Measurements from ENCODE around the gene KIRREL1. TPM values are rescaled to one million over a fixed set of nuclear protein-coding genes. Genes with fewer than 3 reads are reported as not detected.

KIRREL1 gene
- total RNA-seq, 2 experiments from 2014 or later = not detected

DNA sequence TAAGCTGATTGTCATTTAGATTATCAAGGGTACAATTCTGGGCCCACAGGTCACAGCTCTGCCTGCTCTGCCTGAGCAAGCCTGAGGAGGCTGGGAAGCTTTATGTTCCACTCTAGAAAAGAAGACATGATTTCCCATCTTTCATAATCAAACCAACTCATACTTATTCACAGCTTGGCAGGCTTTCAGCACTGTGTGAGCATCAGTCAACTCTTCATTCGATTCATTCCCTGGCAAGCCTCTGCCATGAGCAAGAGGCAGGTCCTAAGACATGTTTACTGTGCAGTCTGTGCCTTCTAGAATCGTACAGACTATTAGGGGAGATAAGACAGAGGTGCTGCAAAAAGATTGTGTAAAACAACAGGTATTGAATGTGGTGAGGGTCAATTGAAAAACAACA is 24.5 kb upstream of the KIRREL1 start:
- H3K4me3 Mint-ChIP-seq = no peak overlapping the region
- H3K27me3 ChIP-seq (ENCODE audit: control insufficient read depth in 1 of 2, insufficient read depth in 2 of 2, low read length in 2 of 2) = peaks cover 0 to 2% of the 10 kb centered on the region in 2 experiments
- CTCF ChIA-PET = no interaction called here

GRCh38 chr1:157969697-157970485 is 23.6 kb upstream of the KIRREL1 start:
- TF ChIP-seq, protein P1, sequence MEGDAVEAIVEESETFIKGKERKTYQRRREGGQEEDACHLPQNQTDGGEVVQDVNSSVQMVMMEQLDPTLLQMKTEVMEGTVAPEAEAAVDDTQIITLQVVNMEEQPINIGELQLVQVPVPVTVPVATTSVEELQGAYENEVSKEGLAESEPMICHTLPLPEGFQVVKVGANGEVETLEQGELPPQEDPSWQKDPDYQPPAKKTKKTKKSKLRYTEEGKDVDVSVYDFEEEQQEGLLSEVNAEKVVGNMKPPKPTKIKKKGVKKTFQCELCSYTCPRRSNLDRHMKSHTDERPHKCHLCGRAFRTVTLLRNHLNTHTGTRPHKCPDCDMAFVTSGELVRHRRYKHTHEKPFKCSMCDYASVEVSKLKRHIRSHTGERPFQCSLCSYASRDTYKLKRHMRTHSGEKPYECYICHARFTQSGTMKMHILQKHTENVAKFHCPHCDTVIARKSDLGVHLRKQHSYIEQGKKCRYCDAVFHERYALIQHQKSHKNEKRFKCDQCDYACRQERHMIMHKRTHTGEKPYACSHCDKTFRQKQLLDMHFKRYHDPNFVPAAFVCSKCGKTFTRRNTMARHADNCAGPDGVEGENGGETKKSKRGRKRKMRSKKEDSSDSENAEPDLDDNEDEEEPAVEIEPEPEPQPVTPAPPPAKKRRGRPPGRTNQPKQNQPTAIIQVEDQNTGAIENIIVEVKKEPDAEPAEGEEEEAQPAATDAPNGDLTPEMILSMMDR (IDR thresholded peaks at IDR 0.05) = peak; percentile 34
- Histone ChIP-seq H3K4me3 (ENCODE audit: low read length) (no peak overlapping the region), H3K27me3 (ENCODE audit: control insufficient read depth in 1 of 2, insufficient read depth in 2 of 2, low read length in 2 of 2) (no peaks in the 10 kb centered on the region), H3K36me3 (ENCODE audit: insufficient read depth, low read length) (no peaks in the 10 kb centered on the region), H3K9me3 (ENCODE audit: control insufficient read depth in 1 of 2, insufficient read depth in 1 of 2, low read length in 2 of 2) (peaks cover 0 to 4% of the 10 kb centered on the region in 2 experiments), H3K27ac (ENCODE audit: low read depth in 1 of 2, low read length in 2 of 2) (no peak overlapping the region), H3K4me1 (ENCODE audit: insufficient read depth, low read length) (no peaks in the 10 kb centered on the region)
- ATAC-seq (ENCODE audit: poor library complexity) = no peak
- peak in 1 of 14 experiments; percentile 19 for DNase-seq
- Mint-ChIP-seq H3K4me3 (no peak overlapping the region), H3K36me3 (ENCODE audit: low read depth) (no peaks in the 10 kb centered on the region), H3K9me3 (no peaks in the 10 kb centered on the region), H3K27ac (no peak overlapping the region), H3K4me1 (ENCODE audit: low read depth) (no peaks in the 10 kb centered on the region), H3K27me3 (peaks cover 18% of the 10 kb centered on the region)
- intact Hi-C loops (cut with DNase I, micrococcal nuclease) = loop anchor here in 1 of 2 experiments (10.0 kb wide), 1 partner anchor 1025 kb away; no protein-coding TSS in a partner anchor
- ChIA-PET POLR2A (no interaction called here), CTCF (no interaction called here)

More for the DNA sequence above, 24.5 kb upstream of the KIRREL1 start:
- DNase-seq (no peak), ATAC-seq (ENCODE audit: poor library complexity) (no peak)
- no peaks in the 10 kb centered on the region for H3K36me3 ChIP-seq (ENCODE audit: insufficient read depth, low read length)
- no peak overlapping the region for H3K4me3 ChIP-seq (ENCODE audit: low read length)
- Mint-ChIP-seq H3K9me3 (no peaks in the 10 kb centered on the region), H3K27me3 (peaks cover 16% of the 10 kb centered on the region), H3K27ac (no peak overlapping the region), H3K4me1 (ENCODE audit: low read depth) (no peaks in the 10 kb centered on the region), H3K36me3 (ENCODE audit: low read depth) (no peaks in the 10 kb centered on the region)
- H3K27ac ChIP-seq (ENCODE audit: low read depth in 1 of 2, low read length in 2 of 2) = no peak overlapping the region
- H3K9me3 ChIP-seq (ENCODE audit: control insufficient read depth in 1 of 2, insufficient read depth in 1 of 2, low read length in 2 of 2) = peaks cover 0 to 4% of the 10 kb centered on the region in 2 experiments
- no peaks in the 10 kb centered on the region for H3K4me1 ChIP-seq (ENCODE audit: insufficient read depth, low read length)
- TF ChIP-seq, protein P1 (IDR thresholded peaks at IDR 0.05) = no peak
- intact Hi-C loops (cut with DNase I, micrococcal nuclease) = loop anchor here in 1 of 2 experiments (10.0 kb wide), 1 partner anchor 1026 kb away; no protein-coding TSS in a partner anchor
- POLR2A ChIA-PET = no interaction called here

- ATAC-seq (ENCODE audit: poor library complexity) (no peak), DNase-seq (no peak)
- no peaks in the 10 kb centered on the region for H3K9me3 Mint-ChIP-seq
- no peaks in the 10 kb centered on the region for H3K4me1 Mint-ChIP-seq (ENCODE audit: low read depth)
- H3K4me3 Mint-ChIP-seq = no peak overlapping the region
- POLR2A ChIA-PET = no interaction called here
- H3K27ac ChIP-seq (ENCODE audit: low read depth in 1 of 2, low read length in 2 of 2) = no peak overlapping the region
- H3K27me3 ChIP-seq (ENCODE audit: control insufficient read depth in 1 of 2, insufficient read depth in 2 of 2, low read length in 2 of 2) = peaks cover 0 to 3% of the 10 kb centered on the region in 2 experiments
- TF ChIP-seq, protein P1 (IDR thresholded peaks at IDR 0.05) = no peak
- H3K27me3 Mint-ChIP-seq = peaks cover 23% of the 10 kb centered on the region
- H3K36me3 ChIP-seq (ENCODE audit: insufficient read depth, low read length) = no peaks in the 10 kb centered on the region
- H3K4me1 ChIP-seq (ENCODE audit: insufficient read depth, low read length) = no peaks in the 10 kb centered on the region
- H3K36me3 Mint-ChIP-seq (ENCODE audit: low read depth) = no peaks in the 10 kb centered on the region
- peaks cover 0 to 4% of the 10 kb centered on the region in 2 experiments for H3K9me3 ChIP-seq (ENCODE audit: control insufficient read depth in 1 of 2, insufficient read depth in 1 of 2, low read length in 2 of 2)
- H3K4me3 ChIP-seq (ENCODE audit: low read length) = no peak overlapping the region
- CTCF ChIA-PET = no interaction called here
- intact Hi-C loops (cut with DNase I, micrococcal nuclease) = no loop called here
- H3K27ac Mint-ChIP-seq = no peak overlapping the region
These were observed 21.7 kb upstream of the KIRREL1 start for GRCh38 chr1:157971769-157972168.
